H1 (cell line): ENCODE measurements around the gene DGCR8. TPM values are rescaled to one million over a fixed set of nuclear protein-coding genes. Genes with fewer than 3 reads are reported as not detected.

Experiments used
- CTCF ChIA-PET: fragments of 300-600 bp; sonication (Branson Sonifier 250); formaldehyde crosslinking; loops from one replicate; lab custom pipeline; 2021; ENCODE audit not compliant: partially characterized antibody; lab: Charles Lee
- POLR2A ChIA-PET: fragments of 300-600 bp; sonication (Branson Sonifier 250); formaldehyde crosslinking; loops from one replicate; lab custom pipeline; 2021; ENCODE audit warnings: inconsistent platforms; ENCODE audit not compliant: partially characterized antibody; lab: Charles Lee
- DNase-seq, 2 experiments: peaks; one replicate each; pipeline versions ENCODE4 v3.0.0 to v3.0.0-alpha.2; 2010 to 2022; ENCODE audit warnings: low spot score in 2 of 2, low read depth in 1 of 2, mixed read lengths in 1 of 2
- FAIRE-seq: peaks from 2 replicates; lab custom pipeline; 2011; peaks lifted over from hg19 to GRCh38; lab: Jason Lieb, UNC
- H2AFZ ChIP-seq: 2 replicates; pipeline ENCODE4 v1.8.1; 2012; ENCODE audit warnings: low read length, inconsistent platforms
- H2AK5ac ChIP-seq: 2 replicates; pipeline ENCODE4 v1.6.1; 2013; ENCODE audit warnings: low read depth, low read length
- H2BK120ac ChIP-seq: replicated peaks from 2 replicates; pipeline ENCODE3; 2013; ENCODE audit warnings: low read depth, low read length, inconsistent platforms
- H2BK12ac ChIP-seq: 2 replicates; pipeline ENCODE4 v1.6.1; 2013; ENCODE audit warnings: low read depth, low read length
- H2BK15ac ChIP-seq: 2 replicates; pipeline ENCODE4 v1.6.1; 2013; ENCODE audit warnings: low read length
- H2BK20ac ChIP-seq: 2 replicates; pipeline ENCODE4 v1.6.1; 2013; ENCODE audit warnings: low read length
- H2BK5ac ChIP-seq: 2 replicates; pipeline ENCODE4 v1.6.1; 2013; ENCODE audit warnings: low read depth, low read length
- H3K14ac ChIP-seq: 2 replicates; pipeline ENCODE4 v1.6.1; 2013; ENCODE audit warnings: inconsistent platforms; ENCODE audit not compliant: insufficient read length
- H3K18ac ChIP-seq: 2 replicates; pipeline ENCODE4 v1.6.1; 2013; ENCODE audit warnings: low read length; ENCODE audit errors: extremely low read depth
- H3K23ac ChIP-seq: 2 replicates; pipeline ENCODE4 v1.6.1; 2013; ENCODE audit warnings: inconsistent platforms; ENCODE audit not compliant: insufficient read length
- H3K23me2 ChIP-seq: 2 replicates; pipeline ENCODE4 v1.6.1; 2013; ENCODE audit warnings: low read depth, low read length
- H3K27ac ChIP-seq: 2 replicates; pipeline ENCODE4 v1.6.1; 2011; ENCODE audit warnings: low read depth, low read length, inconsistent platforms
- H3K27me3 ChIP-seq, 4 experiments: replicated peaks in 1 of 4; 1 replicate in 1 of 4; 2 replicates in 3 of 4; pipeline versions ENCODE4 v1.6.1 to v1.8.1; 2011 to 2013; ENCODE audit warnings: low read length in 3 of 4, mild to moderate bottlenecking in 3 of 4, inconsistent platforms in 2 of 4, mixed read lengths in 2 of 4, moderate library complexity in 1 of 4; ENCODE audit not compliant: control insufficient read depth in 3 of 4, insufficient read depth in 3 of 4; ENCODE audit errors: extremely low read depth in 1 of 4
- H3K36me3 ChIP-seq, 4 experiments: 2 replicates each; pipeline versions ENCODE4 v1.6.1 to v1.8.1; 2011 to 2013; ENCODE audit warnings: mild to moderate bottlenecking in 4 of 4, low read length in 3 of 4, moderate library complexity in 2 of 4, control low read depth in 1 of 4, inconsistent platforms in 1 of 4; ENCODE audit not compliant: insufficient read depth in 4 of 4, control insufficient read depth in 2 of 4
- H3K4ac ChIP-seq: replicated peaks from 2 replicates; pipeline ENCODE3; 2013; ENCODE audit warnings: low read length, low read depth, mixed read lengths, inconsistent platforms; ENCODE audit not compliant: insufficient read length
- H3K4me1 ChIP-seq, 4 experiments: replicated peaks in 1 of 4; 1 replicate in 1 of 4; 2 replicates in 3 of 4; pipeline versions ENCODE4 v1.6.1 to v1.8.1; 2011 to 2013; ENCODE audit warnings: low read length in 3 of 4, inconsistent platforms in 2 of 4, mixed read lengths in 1 of 4; ENCODE audit not compliant: insufficient read depth in 4 of 4, control insufficient read depth in 3 of 4
- H3K4me2 ChIP-seq, 2 experiments: 2 replicates each; pipeline versions ENCODE4 v1.6.1 to v1.8.1; 2011 to 2013; ENCODE audit warnings: low read depth in 2 of 2, low read length in 2 of 2, control low read depth in 1 of 2, inconsistent platforms in 1 of 2, mild to moderate bottlenecking in 1 of 2; ENCODE audit not compliant: insufficient read depth in 1 of 2
- H3K4me3 ChIP-seq, 4 experiments: fragments of 200-600, 300-600 bp in 1 of 4; sonication (generic), shearing (Covaris generic), sonication (Bioruptor Twin) in 1 of 4; 2 replicates each; pipeline versions ENCODE4 v1.5.1 to v1.8.1; 2011 to 2016; ENCODE audit warnings: low read length in 4 of 4, low read depth in 3 of 4, control low read depth in 2 of 4, inconsistent platforms in 2 of 4, mild to moderate bottlenecking in 2 of 4, mixed read lengths in 1 of 4, moderate library complexity in 1 of 4; ENCODE audit not compliant: insufficient read depth in 2 of 4; ENCODE audit errors: extremely low read depth in 1 of 4
- H3K56ac ChIP-seq: replicated peaks from 2 replicates; pipeline ENCODE3; 2013; ENCODE audit warnings: low read depth, mild to moderate bottlenecking, mixed read lengths, low read length, inconsistent platforms; ENCODE audit not compliant: insufficient read length
- H3K79me1 ChIP-seq: 2 replicates; pipeline ENCODE4 v1.6.1; 2013; ENCODE audit warnings: low read depth, low read length, control low read depth
- H3K79me2 ChIP-seq, 2 experiments: 2 replicates each; pipeline versions ENCODE4 v1.6.1 to v1.8.1; 2012 to 2013; ENCODE audit warnings: low read length in 2 of 2, mild to moderate bottlenecking in 2 of 2, inconsistent platforms in 1 of 2; ENCODE audit not compliant: insufficient read depth in 2 of 2, control insufficient read depth in 1 of 2
- H3K9ac ChIP-seq, 4 experiments: replicated peaks in 1 of 4; 1 replicate in 1 of 4; 2 replicates in 3 of 4; pipeline versions ENCODE4 v1.6.1 to v1.8.1; 2011 to 2013; ENCODE audit warnings: low read depth in 3 of 4, low read length in 3 of 4, control low read depth in 2 of 4, mild to moderate bottlenecking in 2 of 4, moderate library complexity in 2 of 4, inconsistent platforms in 1 of 4; ENCODE audit errors: extremely low read depth in 1 of 4
- H3K9me3 ChIP-seq, 2 experiments: 2 replicates each; pipeline versions ENCODE4 v1.6.1 to v1.8.1; 2012 to 2013; ENCODE audit warnings: mild to moderate bottlenecking in 2 of 2, moderate library complexity in 2 of 2, control low read depth in 1 of 2, inconsistent platforms in 1 of 2, low read depth in 1 of 2, low read length in 1 of 2, mixed read lengths in 1 of 2; ENCODE audit not compliant: insufficient read depth in 2 of 2
- H4K20me1 ChIP-seq, 2 experiments: replicated peaks in 1 of 2; 2 replicates each; pipeline versions ENCODE3 to v1.8.1; 2011 to 2013; ENCODE audit warnings: inconsistent platforms in 2 of 2, low read length in 2 of 2, mild to moderate bottlenecking in 1 of 2; ENCODE audit not compliant: insufficient read depth in 2 of 2, control insufficient read depth in 1 of 2
- H4K5ac ChIP-seq: 2 replicates; pipeline ENCODE4 v1.6.1; 2013; ENCODE audit warnings: low read length, low read depth, mixed read lengths, inconsistent platforms; ENCODE audit not compliant: insufficient read length
- H4K8ac ChIP-seq: 2 replicates; pipeline ENCODE4 v1.8.0; 2013; ENCODE audit warnings: mild to moderate bottlenecking, moderate library complexity, low read length, inconsistent platforms; ENCODE audit not compliant: insufficient read depth; ENCODE audit errors: extremely low read depth
- H4K91ac ChIP-seq: replicated peaks from 2 replicates; pipeline ENCODE3; 2013; ENCODE audit warnings: low read length, mixed read lengths, inconsistent platforms; ENCODE audit not compliant: insufficient read length
- CBX5 ChIP-seq: fragments of 300-800, 300-1000 bp; sonication (generic); IDR thresholded peaks from 2 replicates; pipeline ENCODE4 v1.7.1; 2016; ENCODE audit warnings: antibody characterized with exemption, low read length, low read depth
- EZH2 ChIP-seq: fragments of 200-600 bp; sonication (generic); IDR thresholded peaks from 2 replicates; pipeline ENCODE4 v1.7.1; 2012; ENCODE audit warnings: low read depth, mild to moderate bottlenecking, moderate library complexity, low read length, inconsistent platforms; ENCODE audit not compliant: severe bottlenecking
- JUN ChIP-seq: IDR thresholded peaks from 2 replicates; pipeline ENCODE4 v1.6.1; 2011; ENCODE audit warnings: low read depth, mild to moderate bottlenecking, improper control_type of control experiment, low read length
- POLR2AphosphoS5 ChIP-seq: IDR thresholded peaks from 2 replicates; pipeline ENCODE4 v1.6.1; 2011; ENCODE audit warnings: low read depth, low read length
- SIRT6 ChIP-seq: IDR thresholded peaks from one replicate; pipeline ENCODE4 v1.7.1; 2012; ENCODE audit warnings: low read length, inconsistent platforms
- SP1 ChIP-seq: IDR thresholded peaks from 2 replicates; pipeline ENCODE4 v1.6.1; 2011; ENCODE audit warnings: low read depth, low read length
- WGBS, 2 experiments: shearing (Covaris generic) in 1 of 2; methylation state at CpG; one replicate each; pipeline versions ENCODE4 v1.1.6 to v1.1.7; 2013 to 2015; ENCODE audit warnings: low lambda C conversion rate in 2 of 2, mixed read lengths in 2 of 2, inconsistent platforms in 1 of 2, low coverage in 1 of 2, missing lambda C conversion rate in 1 of 2; ENCODE audit not compliant: insufficient replicate concordance in 2 of 2, insufficient coverage in 1 of 2, insufficient read length in 1 of 2; ENCODE audit errors: extremely low coverage in 1 of 2, missing lambda C conversion rate in 1 of 2; 5-methylcytosine and 5-hydroxymethylcytosine counted together
- polyA plus RNA-seq, 7 experiments: library from polyadenylated mRNA; depleted of rRNA in 3 of 7; stranded (reverse) in 5 of 7; unstranded in 2 of 7; fragments of >200 nt in 5 of 7; fragments of 200-250 nt in 2 of 7; gene quantifications; 1 replicate in 5 of 7; 2 replicates in 1 of 7; 4 replicates in 1 of 7; pipeline versions ENCODE4 v1.2.1 to v1.2.3, GENCODE V29; 2011 to 2013; ENCODE audit warnings: missing spikeins in 2 of 7, mixed read lengths in 2 of 7
- total RNA-seq: library from RNA; stranded (reverse); fragmentation: NEBNext Ultra II Directional; extraction: Animal tissue kit (Norgen Biotek cat#: 25700); gene quantifications from 2 replicates; pipeline ENCODE4 v1.2.1, GENCODE V29; 2021
- TF ChIP-seq, protein P1 (sequence below): IDR thresholded peaks from 2 replicates; pipeline ENCODE4 v1.6.1; 2012; ENCODE audit warnings: inconsistent platforms
- TF ChIP-seq, protein P2 (sequence below): IDR thresholded peaks from 2 replicates; pipeline ENCODE4 v1.6.1; 2011; ENCODE audit warnings: low read length, improper control_type of control experiment

Gene DGCR8
- total and polyA plus RNA-seq, 2 of the 8 experiments (the other 6 are each of a cell fraction or from before 2014, with no cell fraction given), result 23.7 to 43.7 TPM

DNA sequence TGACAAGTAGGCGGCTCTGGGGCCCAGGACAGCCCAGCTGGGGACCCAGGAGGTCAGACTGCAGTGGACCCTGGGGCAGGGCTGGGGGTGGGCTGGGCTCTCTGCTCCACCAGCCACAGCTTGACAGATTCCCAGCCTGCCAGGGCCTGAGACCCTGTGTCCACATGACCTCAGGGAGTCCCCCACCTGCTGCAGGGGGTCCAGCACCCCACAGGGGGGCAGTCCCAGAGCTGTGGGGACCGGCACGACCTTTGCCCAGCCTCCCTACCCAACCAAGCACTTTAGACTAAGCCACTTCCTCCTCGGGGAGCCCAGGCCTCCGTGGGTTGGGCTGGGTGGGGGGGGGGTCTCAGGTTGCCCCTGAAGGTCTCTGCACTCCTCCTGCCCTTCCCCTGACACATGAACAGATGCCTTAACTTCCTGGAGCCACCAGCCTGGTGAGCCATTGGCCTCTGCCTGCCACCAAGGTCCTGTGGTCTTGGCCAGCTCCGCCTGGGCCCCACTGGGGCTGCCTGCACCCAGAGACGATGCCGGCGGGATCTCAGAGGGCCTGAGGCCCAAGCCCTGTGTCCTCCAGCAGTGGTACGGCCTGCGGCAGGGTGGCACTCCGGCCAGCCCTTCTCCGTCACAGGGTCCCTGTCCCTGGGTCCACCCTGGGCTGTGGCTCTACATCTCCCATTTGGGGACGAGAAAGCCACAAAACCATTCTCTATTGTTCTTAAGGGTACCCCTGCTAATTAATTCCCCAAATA lies 67.4 kb downstream of the DGCR8 start:
- no peak overlapping the region for H3K4ac ChIP-seq
- no peak overlapping the region for H3K4me2 ChIP-seq
- no peak overlapping the region for H3K4me3 ChIP-seq
- H4K91ac ChIP-seq, result no peak overlapping the region
- 91% methylated on average over 13 of the region's 14 CpGs; no CpG with 5 or more reads in 1 of the 2 experiments for WGBS, 2 experiments
- CTCF ChIA-PET, result interaction anchor here (0.7 to 2.1 kb wide), 4 partner anchors 10 to 139 kb away, joined by 3 to 5 read pairs (median 3); no protein-coding TSS in a partner anchor
- H2BK12ac ChIP-seq, result no peak overlapping the region
- no peak overlapping the region for H3K18ac ChIP-seq
- H3K79me2 ChIP-seq, result no peaks in the 10 kb centered on the region
- no peak overlapping the region for H3K27ac ChIP-seq
- no peak overlapping the region for H2BK20ac ChIP-seq
- no peak overlapping the region for H2BK5ac ChIP-seq
- no peak overlapping the region for H4K5ac ChIP-seq
- H2BK120ac ChIP-seq, result no peak overlapping the region
- no peaks in the 10 kb centered on the region for H3K27me3 ChIP-seq
- no peak overlapping the region for H3K23ac ChIP-seq
- no peaks in the 10 kb centered on the region for H3K23me2 ChIP-seq
- H3K36me3 ChIP-seq, result peaks cover 0 to 6% (median 0%) of the 10 kb centered on the region in 4 experiments; a peak in 1 of 8 replicates
- no peaks in the 10 kb centered on the region for H3K9me3 ChIP-seq
- no peak for TF ChIP-seq EZH2
- TF ChIP-seq, protein P1, sequence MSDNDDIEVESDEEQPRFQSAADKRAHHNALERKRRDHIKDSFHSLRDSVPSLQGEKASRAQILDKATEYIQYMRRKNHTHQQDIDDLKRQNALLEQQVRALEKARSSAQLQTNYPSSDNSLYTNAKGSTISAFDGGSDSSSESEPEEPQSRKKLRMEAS, result no peak
- no peak for TF ChIP-seq POLR2AphosphoS5
- TF ChIP-seq SP1, result no peak
- no peak for TF ChIP-seq CBX5
- TF ChIP-seq SIRT6, result no peak
- TF ChIP-seq JUN, result no peak
- TF ChIP-seq, protein P2, sequence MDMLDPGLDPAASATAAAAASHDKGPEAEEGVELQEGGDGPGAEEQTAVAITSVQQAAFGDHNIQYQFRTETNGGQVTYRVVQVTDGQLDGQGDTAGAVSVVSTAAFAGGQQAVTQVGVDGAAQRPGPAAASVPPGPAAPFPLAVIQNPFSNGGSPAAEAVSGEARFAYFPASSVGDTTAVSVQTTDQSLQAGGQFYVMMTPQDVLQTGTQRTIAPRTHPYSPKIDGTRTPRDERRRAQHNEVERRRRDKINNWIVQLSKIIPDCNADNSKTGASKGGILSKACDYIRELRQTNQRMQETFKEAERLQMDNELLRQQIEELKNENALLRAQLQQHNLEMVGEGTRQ, result no peak
- H3K4me1 ChIP-seq, result no peaks in the 10 kb centered on the region
- DNase-seq (no peak), FAIRE-seq (no peak)
- no peak overlapping the region for H3K56ac ChIP-seq
- POLR2A ChIA-PET, result interaction anchor here (1.2 kb wide), 1 partner anchor 27 kb away, joined by 3 read pairs; no protein-coding TSS in a partner anchor
- H2AK5ac ChIP-seq, result no peak overlapping the region
- H3K14ac ChIP-seq, result no peak overlapping the region
- H2BK15ac ChIP-seq, result no peak overlapping the region
- no peak overlapping the region for H2AFZ ChIP-seq
- H4K8ac ChIP-seq, result no peak overlapping the region
- H4K20me1 ChIP-seq, result no peaks in the 10 kb centered on the region
- H3K79me1 ChIP-seq, result no peaks in the 10 kb centered on the region
- no peak overlapping the region for H3K9ac ChIP-seq
